OCI-LY3 (cell line): Measurements from ENCODE around the gene PTPRN2.

Experiments
- EZH2phosphoT487 ChIP-seq: fragments of 200-600 bp; shearing (Covaris generic); IDR thresholded peaks from 2 replicates; pipeline ENCODE4 v1.6.1; 2018; ENCODE audit warnings: antibody characterized with exemption, mixed run types, low read depth
- TF ChIP-seq, protein P1 (sequence below): fragments of 200-600, 300-600 bp; sonication (generic); IDR thresholded peaks from 2 replicates; pipeline ENCODE4 v1.5.1; 2014; ENCODE audit warnings: antibody characterized with exemption, low read length, low read depth

DNA sequence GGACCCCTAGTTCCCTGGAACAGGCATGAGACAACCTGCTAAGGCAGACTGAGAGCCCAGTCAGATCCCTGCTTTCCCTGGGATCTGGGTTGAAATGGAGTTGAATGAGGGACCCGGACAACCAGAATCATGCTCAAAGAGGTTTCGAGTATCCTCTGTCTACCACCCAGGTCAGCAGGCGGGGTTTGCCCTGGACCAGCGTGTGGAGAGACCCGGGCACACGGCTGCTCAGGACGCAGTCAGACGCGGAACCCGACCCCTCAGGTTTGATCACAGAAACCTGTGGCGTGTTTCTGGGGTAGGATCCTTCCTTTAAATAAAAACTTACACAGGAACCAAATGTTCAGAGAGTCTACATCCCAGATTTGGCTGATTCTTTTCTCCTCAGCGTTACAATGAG is 330.6 kb downstream of the PTPRN2 start:
- TF ChIP-seq, protein P1, sequence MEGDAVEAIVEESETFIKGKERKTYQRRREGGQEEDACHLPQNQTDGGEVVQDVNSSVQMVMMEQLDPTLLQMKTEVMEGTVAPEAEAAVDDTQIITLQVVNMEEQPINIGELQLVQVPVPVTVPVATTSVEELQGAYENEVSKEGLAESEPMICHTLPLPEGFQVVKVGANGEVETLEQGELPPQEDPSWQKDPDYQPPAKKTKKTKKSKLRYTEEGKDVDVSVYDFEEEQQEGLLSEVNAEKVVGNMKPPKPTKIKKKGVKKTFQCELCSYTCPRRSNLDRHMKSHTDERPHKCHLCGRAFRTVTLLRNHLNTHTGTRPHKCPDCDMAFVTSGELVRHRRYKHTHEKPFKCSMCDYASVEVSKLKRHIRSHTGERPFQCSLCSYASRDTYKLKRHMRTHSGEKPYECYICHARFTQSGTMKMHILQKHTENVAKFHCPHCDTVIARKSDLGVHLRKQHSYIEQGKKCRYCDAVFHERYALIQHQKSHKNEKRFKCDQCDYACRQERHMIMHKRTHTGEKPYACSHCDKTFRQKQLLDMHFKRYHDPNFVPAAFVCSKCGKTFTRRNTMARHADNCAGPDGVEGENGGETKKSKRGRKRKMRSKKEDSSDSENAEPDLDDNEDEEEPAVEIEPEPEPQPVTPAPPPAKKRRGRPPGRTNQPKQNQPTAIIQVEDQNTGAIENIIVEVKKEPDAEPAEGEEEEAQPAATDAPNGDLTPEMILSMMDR, result no peak
- TF ChIP-seq EZH2phosphoT487, result no peak
